ENCODE results near the gene MIOS. TPM values are rescaled to one million over a fixed set of nuclear protein-coding genes. Genes with fewer than 3 reads are reported as not detected.
A peak's percentile ranks its signal among the peaks of the same experiment; 100 is the strongest.

MIOS gene
- total RNA-seq (40.0 TPM), polyA plus RNA-seq (10 to 100 TPM; 17.9 to 23.9 (median 20.8) TPM)

DNA sequence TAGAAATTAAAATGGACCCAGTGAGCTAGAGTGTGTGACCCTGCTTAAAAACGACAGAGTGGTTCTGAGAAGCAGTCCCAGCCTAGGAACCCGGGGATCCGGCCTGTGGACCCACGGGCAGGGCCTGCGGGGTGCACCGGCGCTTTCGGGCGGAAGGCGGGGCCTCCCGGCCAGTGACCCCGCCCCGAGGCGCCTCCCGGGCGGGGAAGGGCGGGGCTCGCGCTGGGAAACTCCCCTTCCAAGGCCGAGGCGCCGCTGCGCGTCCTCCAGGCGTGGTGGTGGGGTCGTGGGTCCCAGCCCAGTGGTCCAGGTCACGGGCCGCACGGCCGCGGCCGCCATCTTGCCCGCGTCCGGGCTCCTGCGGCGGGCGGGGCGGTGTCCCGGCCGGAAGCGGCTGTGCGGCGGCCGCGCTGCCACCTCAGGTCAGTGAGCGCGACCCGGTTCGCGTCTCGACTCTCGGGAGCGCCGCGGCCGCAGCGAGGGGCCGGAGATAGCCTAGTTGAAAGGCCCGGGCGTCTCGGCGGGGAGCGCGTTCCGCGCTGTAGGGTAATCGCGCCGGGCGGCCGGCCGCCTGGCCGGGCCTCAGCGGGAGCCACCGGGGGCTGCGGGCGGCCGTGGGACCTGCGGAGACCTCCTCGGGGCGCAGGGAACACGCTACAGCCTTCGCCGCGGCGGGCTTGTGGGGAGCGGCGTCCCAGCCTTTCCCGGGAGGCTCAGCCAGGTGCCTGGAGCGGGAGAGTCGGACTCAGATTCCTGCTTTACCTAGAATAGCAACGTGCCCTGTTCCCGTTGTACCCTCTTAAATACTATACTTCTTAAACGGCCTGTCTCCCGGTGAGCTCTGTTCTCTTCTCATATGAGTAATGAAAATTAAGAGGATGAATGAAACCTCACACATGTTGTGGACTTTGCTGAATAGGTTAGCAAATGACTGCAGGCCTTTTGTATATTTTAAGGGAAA is at the start of gene MIOS:
Gene MIOS, plus strand, starts transcription at position 234 of the 961 bp plus-strand sequence. CDS start 5,592 bp downstream, outside the sequence.
- Histone ChIP-seq H3K4me3 (ENCODE audit: low read depth, low read length) (peak within 1 kb of the TSS; percentile 95), H3K27me3 (ENCODE audit: control insufficient read depth, insufficient read depth, low read length) (no peaks in the 10 kb centered on the region), H3K4me1 (ENCODE audit: control insufficient read depth, insufficient read depth, low read length, poor library complexity, severe bottlenecking) (peaks cover 39% of the 10 kb centered on the region), H3K27ac (ENCODE audit: insufficient read depth, low read length, poor library complexity, severe bottlenecking) (peak within 1 kb of the TSS; percentile 91), H3K9me3 (ENCODE audit: control insufficient read depth in 2 of 2, low read length in 2 of 2) (no peaks in the 10 kb centered on the region), H3K36me3 (ENCODE audit: control insufficient read depth, insufficient read depth, low read length) (no peaks in the 10 kb centered on the region)
- DNase-seq (peak; percentile 79 to 84 (median 82)), ATAC-seq (ENCODE audit: low read depth in 2 of 2) (peak; percentile 89)
- no peaks in the 10 kb centered on the region for H3K27me3 Mint-ChIP-seq
- H3K27ac Mint-ChIP-seq, result peak within 1 kb of the TSS; percentile 94 to 98 (median 94)
- H3K36me3 Mint-ChIP-seq, result no peaks in the 10 kb centered on the region
- peaks cover 0 to 1% (median 0%) of the 10 kb centered on the region in 7 donors for H3K9me3 Mint-ChIP-seq
- H3K4me3 Mint-ChIP-seq, result peak within 1 kb of the TSS; percentile 77 to 97 (median 86)
- H3K4me1 Mint-ChIP-seq, result peaks cover 20 to 40% (median 35%) of the 10 kb centered on the region in 4 donors

DNA sequence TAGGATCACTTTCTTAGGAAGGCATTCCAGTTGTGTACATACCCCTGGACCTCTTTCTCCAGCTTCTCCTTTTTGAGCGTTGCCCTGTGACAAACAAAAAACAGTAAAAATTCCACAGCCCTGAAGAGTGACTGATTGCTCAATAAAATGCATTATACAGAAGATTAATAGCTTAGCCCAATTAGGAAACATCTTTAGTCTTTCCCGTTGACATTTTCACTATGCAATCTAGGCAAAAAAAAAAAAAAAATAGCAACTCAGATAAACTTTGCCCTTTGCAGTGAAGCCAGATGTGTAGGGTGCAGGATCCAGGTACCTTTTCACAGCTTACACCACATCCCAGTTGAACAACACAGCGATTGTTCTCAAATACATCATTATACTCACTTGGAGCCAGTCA is 48.9 kb upstream of the MIOS start:
- ATAC-seq (ENCODE audit: low read depth in 2 of 2), result no peak
- Mint-ChIP-seq H3K4me1 (no peaks in the 10 kb centered on the region), H3K9me3 (peaks cover 0 to 2% (median 0%) of the 10 kb centered on the region in 7 donors), H3K36me3 (no peaks in the 10 kb centered on the region), H3K27ac (no peak overlapping the region), H3K4me3 (no peak overlapping the region), H3K27me3 (peaks cover 40% of the 10 kb centered on the region)
- Histone ChIP-seq H3K27ac (ENCODE audit: insufficient read depth, low read length, poor library complexity, severe bottlenecking) (no peak overlapping the region), H3K36me3 (ENCODE audit: control insufficient read depth, insufficient read depth, low read length) (no peaks in the 10 kb centered on the region), H3K9me3 (ENCODE audit: control insufficient read depth in 2 of 2, low read length in 2 of 2) (no peaks in the 10 kb centered on the region), H3K4me1 (ENCODE audit: control insufficient read depth, insufficient read depth, low read length, poor library complexity, severe bottlenecking) (no peaks in the 10 kb centered on the region), H3K27me3 (ENCODE audit: control insufficient read depth, insufficient read depth, low read length) (peaks cover 9% of the 10 kb centered on the region), H3K4me3 (ENCODE audit: low read depth, low read length) (no peak overlapping the region)
- no peak for DNase-seq

DNA sequence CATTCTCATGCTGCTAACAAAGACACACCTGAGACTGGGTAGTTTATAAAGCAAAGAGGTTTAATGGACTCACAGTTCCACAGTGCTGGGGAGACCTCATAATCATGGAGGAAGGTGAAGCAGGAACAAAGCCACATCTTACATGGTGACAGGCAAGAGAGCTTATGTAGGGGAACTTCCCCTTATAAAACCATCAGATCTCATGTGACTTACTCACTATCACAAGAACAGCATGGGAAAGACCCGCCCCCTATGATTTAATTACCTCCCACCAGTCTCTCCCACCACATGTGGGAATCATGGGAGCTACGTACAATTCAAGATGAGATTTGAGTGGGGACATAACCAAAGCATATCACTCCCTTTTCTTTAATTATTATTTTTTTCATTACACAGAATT is 47.6 kb upstream of the MIOS start:
- Histone ChIP-seq H3K4me3 (ENCODE audit: low read depth, low read length) (no peak overlapping the region), H3K4me1 (ENCODE audit: control insufficient read depth, insufficient read depth, low read length, poor library complexity, severe bottlenecking) (no peaks in the 10 kb centered on the region), H3K27me3 (ENCODE audit: control insufficient read depth, insufficient read depth, low read length) (peaks cover 8% of the 10 kb centered on the region), H3K9me3 (ENCODE audit: control insufficient read depth in 2 of 2, low read length in 2 of 2) (no peaks in the 10 kb centered on the region), H3K36me3 (ENCODE audit: control insufficient read depth, insufficient read depth, low read length) (no peaks in the 10 kb centered on the region), H3K27ac (ENCODE audit: insufficient read depth, low read length, poor library complexity, severe bottlenecking) (no peak overlapping the region)
- ATAC-seq (ENCODE audit: low read depth in 2 of 2) (no peak), DNase-seq (no peak)
- H3K4me1 Mint-ChIP-seq, result no peaks in the 10 kb centered on the region
- no peak overlapping the region for H3K4me3 Mint-ChIP-seq
- H3K27ac Mint-ChIP-seq, result no peak overlapping the region
- H3K36me3 Mint-ChIP-seq, result no peaks in the 10 kb centered on the region
- peaks cover 0 to 2% (median 0%) of the 10 kb centered on the region in 7 donors for H3K9me3 Mint-ChIP-seq
- peaks cover 30% of the 10 kb centered on the region for H3K27me3 Mint-ChIP-seq

DNA sequence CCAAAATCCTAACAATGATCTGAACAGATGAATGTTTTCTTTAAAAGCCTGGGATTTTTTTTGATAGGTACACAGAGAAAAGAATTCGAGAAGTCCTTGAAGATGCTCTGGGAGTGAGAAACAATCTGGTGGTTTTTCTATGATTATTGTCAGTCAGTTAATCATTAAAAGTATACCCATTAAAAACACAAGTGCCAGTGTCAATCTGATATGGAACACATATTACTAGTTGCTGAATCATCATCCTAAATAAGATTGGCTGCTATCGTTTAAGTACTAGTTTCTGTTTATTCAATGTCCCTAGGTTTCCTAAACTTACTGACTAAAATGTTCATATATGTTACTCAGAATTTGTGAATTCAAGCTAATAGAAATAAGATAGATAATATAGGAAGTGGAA is 47.2 kb upstream of the MIOS start:
- H3K4me1 ChIP-seq (ENCODE audit: control insufficient read depth, insufficient read depth, low read length, poor library complexity, severe bottlenecking), result no peaks in the 10 kb centered on the region
- no peak overlapping the region for H3K4me3 Mint-ChIP-seq
- no peak overlapping the region for H3K27ac Mint-ChIP-seq
- peaks cover 25% of the 10 kb centered on the region for H3K27me3 Mint-ChIP-seq
- no peaks in the 10 kb centered on the region for H3K36me3 Mint-ChIP-seq
- no peaks in the 10 kb centered on the region for H3K9me3 ChIP-seq (ENCODE audit: control insufficient read depth in 2 of 2, low read length in 2 of 2)
- no peaks in the 10 kb centered on the region for H3K4me1 Mint-ChIP-seq
- no peak overlapping the region for H3K27ac ChIP-seq (ENCODE audit: insufficient read depth, low read length, poor library complexity, severe bottlenecking)
- H3K4me3 ChIP-seq (ENCODE audit: low read depth, low read length), result no peak overlapping the region
- H3K27me3 ChIP-seq (ENCODE audit: control insufficient read depth, insufficient read depth, low read length), result peaks cover 8% of the 10 kb centered on the region
- ATAC-seq (ENCODE audit: low read depth in 2 of 2), result no peak
- no peaks in the 10 kb centered on the region for H3K9me3 Mint-ChIP-seq
- DNase-seq, result no peak
- H3K36me3 ChIP-seq (ENCODE audit: control insufficient read depth, insufficient read depth, low read length), result no peaks in the 10 kb centered on the region

DNA sequence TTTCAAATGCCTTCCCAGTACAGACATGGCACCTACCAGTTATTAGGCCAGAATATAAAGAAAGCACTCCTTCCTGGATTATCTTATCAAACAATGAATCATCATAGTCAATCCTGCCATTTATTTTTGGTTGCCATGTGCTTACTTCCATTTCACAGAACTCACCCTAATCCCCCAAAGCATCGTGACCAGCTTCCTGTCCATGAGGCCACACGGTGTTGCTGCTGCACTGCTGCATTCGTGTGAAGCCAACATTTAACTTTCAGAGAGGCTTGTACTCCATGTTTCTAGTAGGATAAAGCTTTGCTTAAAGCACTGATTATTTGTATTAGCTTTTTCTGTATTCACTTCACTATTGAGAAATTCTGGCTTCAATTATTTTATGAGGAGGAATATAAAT is 45.4 kb upstream of the MIOS start:
- ATAC-seq (ENCODE audit: low read depth in 2 of 2) (no peak), DNase-seq (peak in 1 of 3 donors; percentile 9)
- Histone ChIP-seq H3K27ac (ENCODE audit: insufficient read depth, low read length, poor library complexity, severe bottlenecking) (no peak overlapping the region), H3K4me3 (ENCODE audit: low read depth, low read length) (no peak overlapping the region), H3K4me1 (ENCODE audit: control insufficient read depth, insufficient read depth, low read length, poor library complexity, severe bottlenecking) (no peaks in the 10 kb centered on the region), H3K9me3 (ENCODE audit: control insufficient read depth in 2 of 2, low read length in 2 of 2) (no peaks in the 10 kb centered on the region), H3K27me3 (ENCODE audit: control insufficient read depth, insufficient read depth, low read length) (peaks cover 8% of the 10 kb centered on the region), H3K36me3 (ENCODE audit: control insufficient read depth, insufficient read depth, low read length) (no peaks in the 10 kb centered on the region)
- Mint-ChIP-seq H3K36me3 (no peaks in the 10 kb centered on the region), H3K27me3 (peaks cover 25% of the 10 kb centered on the region), H3K9me3 (no peaks in the 10 kb centered on the region), H3K27ac (no peak overlapping the region), H3K4me1 (no peaks in the 10 kb centered on the region), H3K4me3 (no peak overlapping the region)

DNA sequence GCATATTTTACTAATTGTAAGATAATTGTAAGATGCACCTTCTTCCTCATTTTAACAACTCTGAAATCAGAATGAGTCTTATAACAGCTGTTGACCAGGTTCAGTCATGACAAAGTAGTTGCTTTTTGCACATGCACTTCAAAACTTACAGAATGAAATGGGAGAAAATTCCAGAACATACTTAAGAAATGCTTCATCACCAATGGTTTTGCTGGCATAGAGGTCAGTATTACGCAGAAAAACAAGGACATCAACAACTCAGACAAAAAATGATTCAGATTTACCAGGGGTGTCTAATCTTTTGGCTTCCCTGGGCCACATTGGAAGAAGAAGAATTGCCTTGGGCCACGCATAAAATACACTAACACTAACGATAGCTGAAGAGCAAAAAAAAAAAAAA is 44.3 kb upstream of the MIOS start:
- Mint-ChIP-seq H3K4me3 (peak overlapping the region in 1 of 4 donors; percentile 49), H3K9me3 (no peaks in the 10 kb centered on the region), H3K27me3 (peaks cover 23% of the 10 kb centered on the region), H3K4me1 (no peaks in the 10 kb centered on the region), H3K36me3 (no peaks in the 10 kb centered on the region), H3K27ac (no peak overlapping the region)
- Histone ChIP-seq H3K9me3 (ENCODE audit: control insufficient read depth in 2 of 2, low read length in 2 of 2) (no peaks in the 10 kb centered on the region), H3K27ac (ENCODE audit: insufficient read depth, low read length, poor library complexity, severe bottlenecking) (no peak overlapping the region), H3K27me3 (ENCODE audit: control insufficient read depth, insufficient read depth, low read length) (peaks cover 8% of the 10 kb centered on the region), H3K4me1 (ENCODE audit: control insufficient read depth, insufficient read depth, low read length, poor library complexity, severe bottlenecking) (no peaks in the 10 kb centered on the region), H3K4me3 (ENCODE audit: low read depth, low read length) (no peak overlapping the region), H3K36me3 (ENCODE audit: control insufficient read depth, insufficient read depth, low read length) (no peaks in the 10 kb centered on the region)
- ATAC-seq (ENCODE audit: low read depth in 2 of 2) (no peak), DNase-seq (no peak)

DNA sequence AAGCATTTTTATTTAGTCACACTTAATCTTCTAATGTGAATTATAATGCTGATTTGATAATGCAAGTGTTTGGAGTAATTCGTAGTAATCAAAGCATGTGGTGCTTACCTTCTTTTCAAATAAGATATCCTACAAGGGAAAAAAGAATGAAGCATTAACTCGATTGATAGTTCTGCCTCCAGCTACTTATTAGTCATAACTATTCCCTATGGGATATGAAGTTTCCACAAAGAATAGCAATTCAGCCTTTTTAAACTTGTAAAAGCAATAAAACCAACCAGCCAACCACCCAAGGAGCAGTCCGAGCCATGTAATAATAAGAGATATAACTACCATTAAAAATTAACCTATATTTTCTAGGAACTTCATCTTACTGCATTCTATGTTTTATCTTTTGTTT is 42.6 kb upstream of the MIOS start:
- H3K4me3 ChIP-seq (ENCODE audit: low read depth, low read length), result no peak overlapping the region
- H3K27me3 ChIP-seq (ENCODE audit: control insufficient read depth, insufficient read depth, low read length), result peaks cover 6% of the 10 kb centered on the region
- H3K9me3 ChIP-seq (ENCODE audit: control insufficient read depth in 2 of 2, low read length in 2 of 2), result no peaks in the 10 kb centered on the region
- no peaks in the 10 kb centered on the region for H3K4me1 Mint-ChIP-seq
- H3K27ac ChIP-seq (ENCODE audit: insufficient read depth, low read length, poor library complexity, severe bottlenecking), result no peak overlapping the region
- ATAC-seq (ENCODE audit: low read depth in 2 of 2) (no peak), DNase-seq (no peak)
- H3K36me3 Mint-ChIP-seq, result no peaks in the 10 kb centered on the region
- no peak overlapping the region for H3K4me3 Mint-ChIP-seq
- peaks cover 26% of the 10 kb centered on the region for H3K27me3 Mint-ChIP-seq
- no peaks in the 10 kb centered on the region for H3K36me3 ChIP-seq (ENCODE audit: control insufficient read depth, insufficient read depth, low read length)
- H3K27ac Mint-ChIP-seq, result no peak overlapping the region
- H3K9me3 Mint-ChIP-seq, result no peaks in the 10 kb centered on the region
- H3K4me1 ChIP-seq (ENCODE audit: control insufficient read depth, insufficient read depth, low read length, poor library complexity, severe bottlenecking), result no peaks in the 10 kb centered on the region

DNA sequence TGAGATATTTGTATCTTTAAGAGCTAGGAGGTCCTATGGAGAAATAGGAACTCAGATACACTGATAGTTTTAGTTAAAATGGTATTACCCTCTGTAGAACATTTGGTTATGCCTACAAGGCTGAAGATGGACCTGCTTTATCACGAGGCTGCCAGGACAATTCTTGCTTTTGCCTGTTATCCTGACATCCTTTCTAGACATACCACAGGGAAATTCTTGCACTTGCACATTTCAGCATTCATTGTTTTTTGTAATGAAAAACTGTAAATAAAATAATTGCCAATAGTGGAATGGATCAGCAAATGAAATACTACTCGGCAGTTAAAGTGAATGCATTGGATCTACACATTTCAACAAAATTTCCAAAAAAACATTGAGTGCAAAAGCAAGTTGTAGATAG is 40.7 kb upstream of the MIOS start:
- H3K27me3 Mint-ChIP-seq, result peaks cover 26% of the 10 kb centered on the region
- H3K4me1 Mint-ChIP-seq, result no peaks in the 10 kb centered on the region
- H3K9me3 Mint-ChIP-seq, result no peaks in the 10 kb centered on the region
- no peak overlapping the region for H3K27ac Mint-ChIP-seq
- H3K9me3 ChIP-seq (ENCODE audit: control insufficient read depth in 2 of 2, low read length in 2 of 2), result no peaks in the 10 kb centered on the region
- no peaks in the 10 kb centered on the region for H3K4me1 ChIP-seq (ENCODE audit: control insufficient read depth, insufficient read depth, low read length, poor library complexity, severe bottlenecking)
- ATAC-seq (ENCODE audit: low read depth in 2 of 2) (no peak), DNase-seq (no peak)
- H3K27ac ChIP-seq (ENCODE audit: insufficient read depth, low read length, poor library complexity, severe bottlenecking), result no peak overlapping the region
- H3K36me3 ChIP-seq (ENCODE audit: control insufficient read depth, insufficient read depth, low read length), result no peaks in the 10 kb centered on the region
- H3K4me3 Mint-ChIP-seq, result no peak overlapping the region
- peaks cover 7% of the 10 kb centered on the region for H3K27me3 ChIP-seq (ENCODE audit: control insufficient read depth, insufficient read depth, low read length)
- no peak overlapping the region for H3K4me3 ChIP-seq (ENCODE audit: low read depth, low read length)
- no peaks in the 10 kb centered on the region for H3K36me3 Mint-ChIP-seq
